HepG2 (cell line): ENCODE measurements around the gene DDRGK1. TPM values are rescaled to one million over a fixed set of nuclear protein-coding genes. Genes with fewer than 3 reads are reported as not detected.

ENCODE experiments used
- DPF2 ChIP-seq: sonication (generic); formaldehyde crosslinking; IDR thresholded peaks from 2 replicates; pipeline ENCODE4 v1.4.0; 2020; ENCODE audit warnings: mild to moderate bottlenecking, low read depth, missing genetic modification reagents, borderline replicate concordance
- ZNF3 ChIP-seq: IDR thresholded peaks from 2 replicates; pipeline ENCODE4 v1.7.0; 2017; ENCODE audit warnings: inconsistent platforms
- ZNF598 ChIP-seq: sonication (generic); formaldehyde crosslinking; IDR thresholded peaks from 2 replicates; pipeline ENCODE4 v1.5.1; 2020; ENCODE audit warnings: mild to moderate bottlenecking, missing genetic modification reagents, borderline replicate concordance
- ZNF883 ChIP-seq: sonication (generic); formaldehyde crosslinking; IDR thresholded peaks from 2 replicates; pipeline ENCODE4 v1.5.1; 2020; ENCODE audit warnings: mild to moderate bottlenecking, missing genetic modification reagents; ENCODE audit errors: not compliant biosample characterization
- polyA plus RNA-seq, 8 experiments: library from polyadenylated mRNA; depleted of rRNA in 3 of 8; stranded (reverse) in 7 of 8; unstranded in 1 of 8; fragments of >200 nt; fragmentation: Illumina TruSeq in 4 of 8; extraction: Trizol in 4 of 8; gene quantifications; 2 replicates each; pipeline versions ENCODE4 v1.2.1 to v1.2.3, GENCODE V29; 2011 to 2016; ENCODE audit warnings: low read depth in 4 of 8, missing spikeins in 1 of 8, mixed read lengths in 1 of 8; ENCODE audit not compliant: insufficient read depth in 1 of 8
- total RNA-seq, 5 experiments: library from RNA; depleted of rRNA; stranded (reverse); fragments of >200 nt; fragmentation: Illumina TruSeq; extraction: Trizol; gene quantifications; 2 replicates each; pipeline ENCODE4 v1.2.3, GENCODE V29; 2016; ENCODE audit warnings: low read depth in 1 of 5
- TF ChIP-seq, protein P1 (sequence below): sonication (generic); formaldehyde crosslinking; IDR thresholded peaks from 2 replicates; pipeline ENCODE4 v1.8.0; 2022; ENCODE audit warnings: mild to moderate bottlenecking, missing genetic modification reagents, moderate library complexity
- TF ChIP-seq, protein P2 (sequence below): IDR thresholded peaks from 2 replicates; pipeline ENCODE4 v1.6.1; 2012; ENCODE audit warnings: low read depth, low read length, improper control_type of control experiment
- TF ChIP-seq, protein P3 (sequence below): sonication (generic); formaldehyde crosslinking; IDR thresholded peaks from 2 replicates; pipeline ENCODE4 v1.5.0; 2020; ENCODE audit warnings: mild to moderate bottlenecking, missing genetic modification reagents, borderline replicate concordance

Gene DDRGK1
- total and polyA plus RNA-seq, 2 of the 13 experiments (the other 11 are each of a cell fraction or from before 2014, with no cell fraction given) = 96.7 to 149 TPM

DNA sequence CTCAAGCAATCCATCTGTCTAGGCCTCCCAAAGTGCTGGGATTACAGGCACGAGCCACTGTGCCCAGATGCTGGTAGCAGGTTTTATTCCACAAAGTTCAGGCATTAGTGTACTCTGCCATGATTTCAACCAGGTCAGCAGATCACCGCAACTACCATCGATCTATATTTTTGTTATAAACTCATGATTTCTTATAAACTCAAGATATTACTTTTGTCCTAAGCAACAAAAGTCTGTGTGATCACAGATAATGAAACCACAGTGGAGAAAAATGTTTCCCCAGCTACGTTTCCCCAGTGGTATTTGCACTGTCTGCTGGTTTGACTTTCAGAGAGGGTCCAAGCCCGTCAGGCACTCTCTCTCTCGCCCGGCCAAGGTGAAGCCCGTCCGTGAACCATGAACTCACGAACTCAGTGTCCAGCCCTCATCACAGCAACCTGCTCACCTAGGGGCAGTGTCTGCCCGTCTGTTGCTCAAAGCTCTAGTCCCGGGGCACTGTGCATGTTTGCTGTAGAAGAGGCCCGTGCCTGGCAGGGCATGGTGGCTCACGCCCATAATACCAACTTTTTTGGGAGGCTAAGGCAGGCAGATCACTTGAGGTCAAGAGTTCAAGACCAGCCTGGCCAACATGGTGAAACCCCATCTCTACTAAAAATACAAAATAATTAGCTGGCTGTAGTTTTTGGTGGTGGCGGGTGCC is 27.6 kb upstream of the DDRGK1 start (continued):
- TF ChIP-seq, protein P1, sequence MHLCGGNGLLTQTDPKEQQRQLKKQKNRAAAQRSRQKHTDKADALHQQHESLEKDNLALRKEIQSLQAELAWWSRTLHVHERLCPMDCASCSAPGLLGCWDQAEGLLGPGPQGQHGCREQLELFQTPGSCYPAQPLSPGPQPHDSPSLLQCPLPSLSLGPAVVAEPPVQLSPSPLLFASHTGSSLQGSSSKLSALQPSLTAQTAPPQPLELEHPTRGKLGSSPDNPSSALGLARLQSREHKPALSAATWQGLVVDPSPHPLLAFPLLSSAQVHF (CRISPR knock-in tag) = no peak
- peak; percentile 90 for TF ChIP-seq DPF2 (CRISPR knock-in tag)
- TF ChIP-seq ZNF3 (CRISPR knock-in tag) = no peak
- TF ChIP-seq, protein P2, sequence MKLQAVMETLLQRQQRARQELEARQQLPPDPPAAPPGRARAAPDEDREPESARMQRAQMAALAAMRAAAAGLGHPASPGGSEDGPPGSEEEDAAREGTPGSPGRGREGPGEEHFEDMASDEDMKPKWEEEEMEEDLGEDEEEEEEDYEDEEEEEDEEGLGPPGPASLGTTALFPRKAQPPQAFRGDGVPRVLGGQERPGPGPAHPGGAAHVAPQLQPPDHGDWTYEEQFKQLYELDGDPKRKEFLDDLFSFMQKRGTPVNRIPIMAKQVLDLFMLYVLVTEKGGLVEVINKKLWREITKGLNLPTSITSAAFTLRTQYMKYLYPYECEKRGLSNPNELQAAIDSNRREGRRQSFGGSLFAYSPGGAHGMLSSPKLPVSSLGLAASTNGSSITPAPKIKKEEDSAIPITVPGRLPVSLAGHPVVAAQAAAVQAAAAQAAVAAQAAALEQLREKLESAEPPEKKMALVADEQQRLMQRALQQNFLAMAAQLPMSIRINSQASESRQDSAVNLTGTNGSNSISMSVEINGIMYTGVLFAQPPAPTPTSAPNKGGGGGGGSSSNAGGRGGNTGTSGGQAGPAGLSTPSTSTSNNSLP = peak; percentile 22; the same call in 1 of the 2 replicates
- TF ChIP-seq, protein P3, sequence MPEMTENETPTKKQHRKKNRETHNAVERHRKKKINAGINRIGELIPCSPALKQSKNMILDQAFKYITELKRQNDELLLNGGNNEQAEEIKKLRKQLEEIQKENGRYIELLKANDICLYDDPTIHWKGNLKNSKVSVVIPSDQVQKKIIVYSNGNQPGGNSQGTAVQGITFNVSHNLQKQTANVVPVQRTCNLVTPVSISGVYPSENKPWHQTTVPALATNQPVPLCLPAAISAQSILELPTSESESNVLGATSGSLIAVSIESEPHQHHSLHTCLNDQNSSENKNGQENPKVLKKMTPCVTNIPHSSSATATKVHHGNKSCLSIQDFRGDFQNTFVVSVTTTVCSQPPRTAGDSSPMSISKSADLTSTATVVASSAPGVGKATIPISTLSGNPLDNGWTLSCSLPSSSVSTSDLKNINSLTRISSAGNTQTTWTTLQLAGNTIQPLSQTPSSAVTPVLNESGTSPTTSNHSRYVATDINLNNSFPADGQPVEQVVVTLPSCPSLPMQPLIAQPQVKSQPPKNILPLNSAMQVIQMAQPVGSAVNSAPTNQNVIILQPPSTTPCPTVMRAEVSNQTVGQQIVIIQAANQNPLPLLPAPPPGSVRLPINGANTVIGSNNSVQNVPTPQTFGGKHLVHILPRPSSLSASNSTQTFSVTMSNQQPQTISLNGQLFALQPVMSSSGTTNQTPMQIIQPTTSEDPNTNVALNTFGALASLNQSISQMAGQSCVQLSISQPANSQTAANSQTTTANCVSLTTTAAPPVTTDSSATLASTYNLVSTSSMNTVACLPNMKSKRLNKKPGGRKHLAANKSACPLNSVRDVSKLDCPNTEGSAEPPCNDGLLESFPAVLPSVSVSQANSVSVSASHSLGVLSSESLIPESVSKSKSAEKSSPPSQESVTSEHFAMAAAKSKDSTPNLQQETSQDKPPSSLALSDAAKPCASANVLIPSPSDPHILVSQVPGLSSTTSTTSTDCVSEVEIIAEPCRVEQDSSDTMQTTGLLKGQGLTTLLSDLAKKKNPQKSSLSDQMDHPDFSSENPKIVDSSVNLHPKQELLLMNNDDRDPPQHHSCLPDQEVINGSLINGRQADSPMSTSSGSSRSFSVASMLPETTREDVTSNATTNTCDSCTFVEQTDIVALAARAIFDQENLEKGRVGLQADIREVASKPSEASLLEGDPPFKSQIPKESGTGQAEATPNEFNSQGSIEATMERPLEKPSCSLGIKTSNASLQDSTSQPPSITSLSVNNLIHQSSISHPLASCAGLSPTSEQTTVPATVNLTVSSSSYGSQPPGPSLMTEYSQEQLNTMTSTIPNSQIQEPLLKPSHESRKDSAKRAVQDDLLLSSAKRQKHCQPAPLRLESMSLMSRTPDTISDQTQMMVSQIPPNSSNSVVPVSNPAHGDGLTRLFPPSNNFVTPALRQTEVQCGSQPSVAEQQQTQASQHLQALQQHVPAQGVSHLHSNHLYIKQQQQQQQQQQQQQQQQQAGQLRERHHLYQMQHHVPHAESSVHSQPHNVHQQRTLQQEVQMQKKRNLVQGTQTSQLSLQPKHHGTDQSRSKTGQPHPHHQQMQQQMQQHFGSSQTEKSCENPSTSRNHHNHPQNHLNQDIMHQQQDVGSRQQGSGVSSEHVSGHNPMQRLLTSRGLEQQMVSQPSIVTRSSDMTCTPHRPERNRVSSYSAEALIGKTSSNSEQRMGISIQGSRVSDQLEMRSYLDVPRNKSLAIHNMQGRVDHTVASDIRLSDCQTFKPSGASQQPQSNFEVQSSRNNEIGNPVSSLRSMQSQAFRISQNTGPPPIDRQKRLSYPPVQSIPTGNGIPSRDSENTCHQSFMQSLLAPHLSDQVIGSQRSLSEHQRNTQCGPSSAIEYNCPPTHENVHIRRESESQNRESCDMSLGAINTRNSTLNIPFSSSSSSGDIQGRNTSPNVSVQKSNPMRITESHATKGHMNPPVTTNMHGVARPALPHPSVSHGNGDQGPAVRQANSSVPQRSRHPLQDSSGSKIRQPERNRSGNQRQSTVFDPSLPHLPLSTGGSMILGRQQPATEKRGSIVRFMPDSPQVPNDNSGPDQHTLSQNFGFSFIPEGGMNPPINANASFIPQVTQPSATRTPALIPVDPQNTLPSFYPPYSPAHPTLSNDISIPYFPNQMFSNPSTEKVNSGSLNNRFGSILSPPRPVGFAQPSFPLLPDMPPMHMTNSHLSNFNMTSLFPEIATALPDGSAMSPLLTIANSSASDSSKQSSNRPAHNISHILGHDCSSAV (CRISPR knock-in tag) = peak; percentile 86; the same call in 1 of the 2 replicates
- no peak for TF ChIP-seq ZNF883 (CRISPR knock-in tag)
- TF ChIP-seq ZNF598 = no peak
